ENCODE data around the gene PEPD. TPM values are rescaled to one million over a fixed set of nuclear protein-coding genes. Genes with fewer than 3 reads are reported as not detected.

Gene PEPD
- total RNA-seq, 1 donor from 2014 or later: 39.2 TPM

DNA sequence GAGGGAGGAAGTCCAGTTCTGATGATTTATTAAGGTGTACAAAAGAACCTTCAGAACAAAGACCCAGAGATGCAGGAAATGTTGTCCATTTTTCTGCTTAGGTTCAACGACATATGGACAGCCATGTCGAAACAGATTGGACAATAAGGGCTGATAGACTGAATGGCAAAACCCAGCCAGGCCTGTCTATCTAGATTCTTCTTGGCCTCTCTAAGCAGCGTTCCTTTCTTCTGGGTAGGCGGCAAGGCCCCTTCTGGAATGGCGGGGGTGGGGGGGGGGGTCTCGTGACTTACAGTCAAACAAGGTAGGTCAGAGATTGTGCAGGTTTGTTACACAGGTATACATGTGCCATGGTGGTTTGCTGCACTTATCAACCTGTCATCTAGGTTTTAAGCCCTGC lies 39.7 kb upstream of the PEPD start:
- Mint-ChIP-seq H3K27me3 (peaks cover 29% of the 10 kb centered on the region), H3K9me3 (ENCODE audit: low read depth) (no peaks in the 10 kb centered on the region), H3K27ac (no peak overlapping the region), H3K36me3 (ENCODE audit: insufficient read depth) (no peaks in the 10 kb centered on the region), H3K4me1 (ENCODE audit: low read depth) (no peaks in the 10 kb centered on the region), H3K4me3 (ENCODE audit: low read depth) (no peak overlapping the region)
- TF ChIP-seq, protein P1, sequence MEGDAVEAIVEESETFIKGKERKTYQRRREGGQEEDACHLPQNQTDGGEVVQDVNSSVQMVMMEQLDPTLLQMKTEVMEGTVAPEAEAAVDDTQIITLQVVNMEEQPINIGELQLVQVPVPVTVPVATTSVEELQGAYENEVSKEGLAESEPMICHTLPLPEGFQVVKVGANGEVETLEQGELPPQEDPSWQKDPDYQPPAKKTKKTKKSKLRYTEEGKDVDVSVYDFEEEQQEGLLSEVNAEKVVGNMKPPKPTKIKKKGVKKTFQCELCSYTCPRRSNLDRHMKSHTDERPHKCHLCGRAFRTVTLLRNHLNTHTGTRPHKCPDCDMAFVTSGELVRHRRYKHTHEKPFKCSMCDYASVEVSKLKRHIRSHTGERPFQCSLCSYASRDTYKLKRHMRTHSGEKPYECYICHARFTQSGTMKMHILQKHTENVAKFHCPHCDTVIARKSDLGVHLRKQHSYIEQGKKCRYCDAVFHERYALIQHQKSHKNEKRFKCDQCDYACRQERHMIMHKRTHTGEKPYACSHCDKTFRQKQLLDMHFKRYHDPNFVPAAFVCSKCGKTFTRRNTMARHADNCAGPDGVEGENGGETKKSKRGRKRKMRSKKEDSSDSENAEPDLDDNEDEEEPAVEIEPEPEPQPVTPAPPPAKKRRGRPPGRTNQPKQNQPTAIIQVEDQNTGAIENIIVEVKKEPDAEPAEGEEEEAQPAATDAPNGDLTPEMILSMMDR (IDR thresholded peaks at IDR 0.05; ENCODE audit: unreplicated experiment): no peak
- DNase-seq (ENCODE audit: low spot score, unreplicated experiment): no peak

DNA sequence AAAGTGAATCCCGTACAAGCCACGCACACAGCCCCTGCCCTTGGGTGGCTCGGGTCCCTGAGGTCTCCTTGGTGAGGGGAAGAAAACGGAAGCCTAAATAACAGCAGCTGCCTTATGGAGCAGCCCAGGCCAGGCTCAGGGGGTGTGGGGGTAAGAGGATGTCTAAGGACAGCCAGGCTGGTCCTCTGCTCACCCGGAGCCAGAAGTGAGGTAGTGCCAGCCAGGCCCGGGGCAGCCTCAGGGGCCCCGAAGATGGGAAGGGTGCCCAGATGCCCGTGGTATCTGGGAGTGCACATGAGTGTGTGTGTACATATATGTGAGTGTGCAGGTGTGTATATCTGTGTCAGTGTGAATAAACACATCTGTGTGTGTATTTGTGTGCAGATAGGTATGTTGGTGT lies 38.4 kb upstream of the PEPD start:
- Mint-ChIP-seq H3K9me3 (ENCODE audit: low read depth) (no peaks in the 10 kb centered on the region), H3K27me3 (peaks cover 29% of the 10 kb centered on the region), H3K27ac (no peak overlapping the region), H3K4me1 (ENCODE audit: low read depth) (no peaks in the 10 kb centered on the region), H3K36me3 (ENCODE audit: insufficient read depth) (no peaks in the 10 kb centered on the region), H3K4me3 (ENCODE audit: low read depth) (no peak overlapping the region)
- no peak for DNase-seq (ENCODE audit: low spot score, unreplicated experiment)
- TF ChIP-seq, protein P1 (IDR thresholded peaks at IDR 0.05; ENCODE audit: unreplicated experiment): no peak

DNA sequence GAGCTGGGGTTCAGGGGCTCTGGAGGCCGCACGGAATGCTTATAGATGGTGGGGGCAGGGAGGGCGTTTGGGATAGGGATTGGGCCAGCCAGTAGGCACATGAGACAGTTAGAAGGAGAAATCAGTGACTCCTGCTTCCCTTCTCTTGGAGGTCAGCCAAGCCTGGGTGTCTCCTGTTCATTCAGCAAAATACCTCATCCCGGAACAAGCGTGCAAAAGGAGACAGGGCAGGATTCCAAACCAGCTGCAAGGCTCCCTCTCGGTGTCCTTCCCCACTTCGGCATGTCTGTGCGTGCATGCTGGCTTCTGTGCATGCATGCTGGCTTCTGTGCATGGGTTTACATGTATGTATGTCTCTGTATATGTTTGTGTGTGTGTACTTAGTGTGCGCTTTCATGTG lies 37.3 kb upstream of the PEPD start:
- Mint-ChIP-seq H3K4me1 (ENCODE audit: low read depth) (no peaks in the 10 kb centered on the region), H3K27ac (no peak overlapping the region), H3K36me3 (ENCODE audit: insufficient read depth) (no peaks in the 10 kb centered on the region), H3K4me3 (ENCODE audit: low read depth) (no peak overlapping the region), H3K9me3 (ENCODE audit: low read depth) (no peaks in the 10 kb centered on the region), H3K27me3 (peaks cover 25% of the 10 kb centered on the region)
- DNase-seq (ENCODE audit: low spot score, unreplicated experiment): no peak
- TF ChIP-seq, protein P1 (IDR thresholded peaks at IDR 0.05; ENCODE audit: unreplicated experiment): no peak

DNA sequence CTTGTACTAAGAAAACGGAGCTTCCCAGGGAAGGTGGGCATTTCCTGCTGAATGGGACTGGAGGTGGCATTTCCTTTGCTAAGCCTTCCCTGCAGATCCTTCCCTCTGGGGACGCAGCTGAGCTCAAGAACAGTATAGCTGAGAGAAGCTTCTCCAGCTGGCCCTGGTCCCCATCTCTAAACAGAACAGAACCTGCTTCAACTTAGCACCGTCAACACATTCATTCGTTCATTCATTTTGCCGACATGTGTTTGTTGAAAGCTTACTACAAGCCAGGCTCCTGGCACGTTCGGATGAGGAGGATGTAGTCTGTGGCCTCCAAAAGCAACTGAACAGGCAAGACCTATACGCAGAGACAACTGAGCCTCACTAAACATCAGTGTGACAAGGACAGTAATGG lies 36.6 kb upstream of the PEPD start:
- TF ChIP-seq, protein P1 (IDR thresholded peaks at IDR 0.05; ENCODE audit: unreplicated experiment): no peak
- no peak overlapping the region for H3K27ac Mint-ChIP-seq
- H3K4me3 Mint-ChIP-seq (ENCODE audit: low read depth): no peak overlapping the region
- no peak for DNase-seq (ENCODE audit: low spot score, unreplicated experiment)
- peaks cover 1% of the 10 kb centered on the region for H3K4me1 Mint-ChIP-seq (ENCODE audit: low read depth)
- H3K27me3 Mint-ChIP-seq: peaks cover 25% of the 10 kb centered on the region
- no peaks in the 10 kb centered on the region for H3K9me3 Mint-ChIP-seq (ENCODE audit: low read depth)
- H3K36me3 Mint-ChIP-seq (ENCODE audit: insufficient read depth): no peaks in the 10 kb centered on the region

DNA sequence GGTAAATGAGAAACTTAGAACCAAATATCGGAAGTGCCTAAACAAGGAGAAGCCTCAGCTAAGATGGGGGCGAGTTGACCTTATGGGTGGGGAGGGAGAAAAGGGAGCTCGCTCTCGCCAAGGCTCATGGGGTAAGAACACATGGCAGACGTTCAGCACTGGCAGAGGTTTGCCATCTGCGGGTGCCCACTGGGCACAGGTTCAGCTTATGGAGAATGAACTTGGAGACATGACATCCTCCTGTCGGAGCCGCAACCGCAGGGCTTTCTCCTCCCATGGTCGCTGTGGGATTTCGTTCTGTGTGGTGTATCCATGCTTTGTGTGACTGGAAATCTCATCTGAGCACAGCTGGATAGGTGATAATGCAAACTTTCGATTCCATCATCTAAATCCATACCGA lies 36.1 kb upstream of the PEPD start:
- TF ChIP-seq, protein P1 (IDR thresholded peaks at IDR 0.05; ENCODE audit: unreplicated experiment): no peak
- Mint-ChIP-seq H3K27me3 (peaks cover 25% of the 10 kb centered on the region), H3K9me3 (ENCODE audit: low read depth) (no peaks in the 10 kb centered on the region), H3K36me3 (ENCODE audit: insufficient read depth) (no peaks in the 10 kb centered on the region), H3K4me1 (ENCODE audit: low read depth) (peaks cover 1% of the 10 kb centered on the region), H3K27ac (no peak overlapping the region), H3K4me3 (ENCODE audit: low read depth) (no peak overlapping the region)
- DNase-seq (ENCODE audit: low spot score, unreplicated experiment): no peak

Data from progenitor cell of endocrine pancreas (in vitro differentiated cells).